OCI-M1 (cell line): ENCODE results near the gene STXBP5.
A peak's percentile ranks its signal among the peaks of the same experiment; 100 is the strongest.
"Not testable (repeated sequence)": the region's sequence is repeated elsewhere in the genome, so short reads cannot be mapped to it uniquely, and the experiment has no call there.

Experiments
- DNase-seq: peaks from one replicate; lab custom pipeline; 2025; lab: John Stamatoyannopoulos, UW

STXBP5 gene

DNA sequence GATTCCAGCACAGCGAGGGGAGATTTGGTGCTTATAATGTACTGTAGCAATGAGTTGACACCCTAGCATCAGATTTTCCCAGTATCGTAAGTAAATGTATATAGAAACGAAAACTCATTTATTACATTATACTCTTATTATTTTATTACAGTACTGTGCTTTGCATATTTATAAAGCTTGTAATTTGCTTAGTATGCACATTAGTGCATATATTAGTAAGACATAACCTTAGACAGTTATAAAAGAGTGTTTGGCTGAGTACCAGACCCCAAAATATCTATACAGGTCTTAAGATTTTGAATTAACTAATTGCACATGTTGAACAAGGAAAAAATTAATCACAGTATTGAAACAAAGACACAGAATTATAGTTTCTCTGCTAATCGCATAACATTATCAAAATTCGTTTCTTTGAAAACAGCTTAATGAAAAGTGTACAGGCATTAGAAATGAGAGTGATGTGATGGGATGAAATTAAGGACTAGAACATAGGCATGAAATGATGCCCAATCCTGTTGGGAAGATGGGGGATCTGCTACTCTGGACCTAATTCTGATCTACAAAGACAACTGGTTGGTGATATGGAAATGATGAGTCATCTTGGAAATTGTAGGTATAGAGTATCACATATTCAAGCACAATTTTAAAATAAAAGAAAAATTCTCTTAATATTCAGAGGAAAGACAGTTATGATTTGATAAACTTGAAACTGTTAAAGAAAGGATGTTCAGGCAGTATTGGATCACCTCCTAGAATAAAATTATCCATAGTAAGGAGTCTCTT lies 42.8 kb downstream of the STXBP5 start:
- DNase-seq, result no peak

DNA sequence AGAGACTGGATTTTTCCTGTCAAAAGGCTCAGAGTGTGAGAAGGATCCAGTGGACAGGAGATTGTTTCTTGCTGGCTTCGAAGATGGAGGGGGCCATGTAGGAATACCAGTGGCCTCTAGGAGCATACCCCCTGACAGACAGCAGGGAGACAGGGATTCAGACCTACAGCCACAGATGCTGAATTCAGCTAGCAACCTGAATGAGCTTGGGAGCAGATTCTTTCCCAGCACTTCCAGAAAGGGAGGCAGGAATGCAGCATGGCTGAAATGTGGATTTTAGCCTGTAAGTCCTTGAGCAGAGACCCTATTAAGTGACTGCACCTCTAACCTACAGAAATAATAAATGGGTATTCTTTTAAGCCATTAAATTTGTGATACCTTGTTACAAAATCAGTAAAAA lies 44.6 kb downstream of the STXBP5 start:
- no peak for DNase-seq

DNA sequence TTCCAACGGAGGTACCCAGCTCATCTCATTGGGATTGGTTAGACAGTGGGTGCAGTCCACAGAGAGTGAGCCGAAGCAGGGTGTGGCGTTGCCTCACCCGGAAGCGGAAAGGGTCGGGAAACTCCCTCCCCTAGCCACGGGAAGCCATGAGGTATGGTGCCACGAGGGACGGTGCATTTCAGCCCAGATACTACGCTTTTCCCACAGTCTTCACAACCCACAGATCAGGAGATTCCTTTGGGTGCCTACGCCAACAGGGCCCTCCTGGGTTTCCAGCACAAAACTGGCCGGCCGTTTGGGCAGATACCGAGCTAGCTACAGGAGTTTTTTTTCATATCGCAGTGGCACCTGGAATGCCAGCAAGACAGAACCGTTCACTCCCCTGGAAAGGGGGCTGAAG lies 46.9 kb downstream of the STXBP5 start:
- no peak for DNase-seq

DNA sequence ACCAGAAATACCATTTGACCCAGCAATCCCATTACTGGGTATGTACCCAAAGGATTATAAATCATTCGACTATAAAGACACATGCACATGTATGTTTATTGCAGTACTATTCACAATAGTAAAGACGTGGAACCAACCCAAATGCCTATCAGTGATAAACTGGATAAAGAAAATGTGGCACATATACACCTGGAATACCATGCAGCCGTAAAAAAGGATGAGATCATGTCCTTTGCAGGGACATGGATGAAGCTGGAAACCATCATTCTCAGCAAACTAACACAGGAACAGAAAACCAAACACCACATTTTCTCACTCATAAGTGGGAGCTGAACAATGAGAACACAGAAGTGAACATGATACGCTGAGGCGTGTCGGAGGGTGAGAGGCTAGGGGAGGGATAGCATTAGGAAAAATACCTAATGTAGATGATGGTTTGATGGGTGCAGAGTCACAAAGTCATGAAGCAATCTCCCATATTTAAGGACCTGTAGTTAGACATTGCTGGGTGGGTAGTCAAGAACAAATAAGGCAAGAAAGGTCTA lies 50.8 kb downstream of the STXBP5 start:
- DNase-seq, result not testable (repeated sequence)

DNA sequence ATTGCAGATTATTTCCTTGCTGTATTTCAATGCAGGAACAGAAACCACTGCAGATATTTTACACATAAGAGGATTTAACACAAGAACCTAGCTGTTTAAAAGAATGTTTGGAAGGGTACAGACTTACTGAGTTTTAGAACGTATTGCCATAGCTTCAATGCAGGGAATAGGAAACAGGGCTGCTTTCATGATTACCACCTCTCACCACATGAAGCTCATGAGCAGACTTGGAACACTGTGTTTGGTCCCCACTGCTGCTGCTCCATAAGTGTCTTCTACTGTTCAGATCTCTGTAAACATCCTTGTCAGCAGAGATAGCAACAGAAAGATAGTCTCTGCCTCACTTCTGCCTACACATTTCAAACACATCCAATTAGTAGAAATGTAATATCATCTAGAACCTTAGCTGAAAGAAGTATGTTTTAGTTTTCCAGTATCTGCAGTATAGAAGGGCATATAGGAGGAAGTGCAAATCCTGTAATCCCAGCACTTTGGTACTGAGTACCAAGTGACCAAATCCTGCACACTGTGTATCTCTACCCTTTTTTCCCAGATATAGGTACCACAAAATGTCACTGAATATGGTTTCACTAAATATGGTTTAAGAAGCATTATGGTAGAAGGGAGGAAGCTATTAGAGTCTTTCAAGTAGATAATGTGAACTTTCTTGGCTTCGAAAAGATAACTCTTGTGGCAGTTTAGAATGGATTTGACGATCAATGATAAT lies 51.9 kb downstream of the STXBP5 start:
- peak; percentile 46 for DNase-seq

DNA sequence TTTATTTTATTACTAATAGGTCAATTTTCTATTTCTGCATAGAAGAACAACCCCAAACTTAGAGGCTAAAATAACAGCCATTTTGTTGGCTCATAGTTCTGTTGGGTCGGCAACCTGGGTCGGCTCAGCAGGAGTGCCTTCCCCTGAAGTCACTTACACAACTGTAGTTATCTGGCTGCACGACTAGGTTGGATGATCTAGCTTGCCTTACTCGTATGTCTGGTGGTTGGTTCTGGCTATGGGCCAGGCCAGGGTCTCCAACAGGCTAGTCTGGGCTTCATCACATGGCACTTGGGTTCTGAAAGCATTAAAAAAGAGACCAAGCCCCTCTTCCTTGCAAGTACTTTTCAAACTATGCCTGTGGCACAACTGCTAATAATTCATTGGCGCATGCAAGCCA lies 53.5 kb downstream of the STXBP5 start:
- DNase-seq, result peak; percentile 24

DNA sequence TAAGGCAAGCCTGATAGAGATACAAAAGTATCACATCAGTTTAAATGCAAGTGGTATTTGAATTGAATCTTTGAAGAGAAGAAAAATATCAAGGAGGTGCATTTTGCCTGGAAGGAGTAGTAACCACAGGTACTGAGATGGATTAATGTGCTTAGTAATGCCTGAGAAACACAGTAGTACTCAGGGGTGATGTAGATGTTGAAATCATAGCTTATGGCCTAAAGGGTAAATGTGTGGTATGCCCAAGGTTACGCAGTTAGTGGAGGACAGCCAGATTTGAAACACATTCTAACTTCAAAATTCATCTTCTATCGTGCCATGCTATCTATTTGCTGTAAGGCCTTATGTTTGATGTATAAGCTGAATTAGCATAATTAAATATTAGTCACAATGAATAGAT lies 55.9 kb downstream of the STXBP5 start:
- no peak for DNase-seq

DNA sequence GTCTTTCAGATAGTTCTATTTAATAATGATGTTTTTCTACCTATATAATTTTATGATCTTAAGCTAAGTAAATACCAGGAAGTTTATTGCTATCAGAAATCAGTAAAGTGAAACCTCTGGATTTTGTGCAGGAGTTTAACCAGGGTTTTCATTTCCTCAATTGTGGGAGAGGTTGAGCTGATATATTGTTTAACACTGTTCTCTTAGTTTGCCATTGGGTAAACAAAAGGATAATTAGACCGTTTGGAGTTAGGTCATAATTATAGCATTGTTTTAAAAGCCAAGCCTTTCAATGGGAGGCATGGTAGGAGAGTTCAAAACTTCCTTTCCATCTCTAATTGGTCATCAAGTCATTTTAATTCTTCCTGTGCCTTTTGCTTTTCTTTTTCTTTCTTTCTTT lies 58.7 kb downstream of the STXBP5 start:
- DNase-seq, result peak; percentile 30

DNA sequence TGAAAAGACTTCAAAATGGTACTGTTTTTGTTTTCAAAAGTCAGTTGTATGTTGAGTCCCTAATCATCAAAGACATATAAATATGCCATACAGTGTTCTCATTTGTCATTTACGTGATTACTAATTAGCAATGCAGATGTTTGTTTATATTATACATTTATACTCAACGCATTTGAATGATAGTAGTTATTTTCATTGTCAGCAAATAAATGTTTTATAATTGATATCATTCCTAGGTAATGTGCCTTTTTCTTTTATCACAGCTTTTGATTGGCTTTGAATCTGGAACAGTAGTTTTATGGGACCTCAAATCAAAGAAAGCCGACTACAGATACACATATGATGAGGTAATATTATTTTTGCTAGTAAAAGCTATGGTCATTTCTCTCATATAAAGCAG lies 62.6 kb downstream of the STXBP5 start:
- no peak for DNase-seq

DNA sequence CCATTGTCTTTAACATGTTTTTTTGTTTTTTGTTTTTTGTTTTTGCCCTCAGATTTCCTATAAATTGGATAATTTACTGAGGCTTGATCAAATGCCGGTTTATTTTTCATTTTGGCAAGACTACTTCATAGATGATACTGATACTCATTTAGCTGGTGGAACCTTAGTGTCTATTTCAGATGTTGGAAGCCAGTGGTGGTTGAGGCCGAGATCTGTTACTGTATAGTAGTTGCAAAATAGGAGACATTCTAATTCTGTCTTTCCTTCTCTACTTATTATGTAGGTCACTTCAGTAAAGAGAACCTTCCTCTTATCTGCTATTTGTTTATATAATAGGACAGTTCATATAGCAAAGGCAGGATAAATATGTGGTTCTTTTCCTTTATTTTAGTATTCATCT lies 63.4 kb downstream of the STXBP5 start:
- DNase-seq, result no peak

DNA sequence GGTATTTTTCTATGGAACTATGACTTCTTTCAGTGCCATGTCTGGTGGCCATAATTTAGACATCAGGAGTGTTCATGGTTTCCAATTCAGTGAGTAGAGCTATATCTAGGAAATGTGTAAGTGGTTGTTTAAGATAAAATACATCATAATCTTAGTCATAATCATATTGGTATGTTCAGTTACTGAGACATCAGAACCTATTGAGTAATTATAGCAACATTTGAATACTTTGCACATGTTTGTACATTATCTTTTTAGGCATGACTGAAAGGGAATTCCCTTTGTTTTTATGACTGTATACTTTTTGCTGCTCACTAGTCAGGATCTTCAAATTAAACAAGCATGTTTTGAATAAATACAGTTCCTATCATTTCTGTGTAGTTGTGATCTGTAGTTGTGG lies 64.0 kb downstream of the STXBP5 start:
- DNase-seq, result no peak

DNA sequence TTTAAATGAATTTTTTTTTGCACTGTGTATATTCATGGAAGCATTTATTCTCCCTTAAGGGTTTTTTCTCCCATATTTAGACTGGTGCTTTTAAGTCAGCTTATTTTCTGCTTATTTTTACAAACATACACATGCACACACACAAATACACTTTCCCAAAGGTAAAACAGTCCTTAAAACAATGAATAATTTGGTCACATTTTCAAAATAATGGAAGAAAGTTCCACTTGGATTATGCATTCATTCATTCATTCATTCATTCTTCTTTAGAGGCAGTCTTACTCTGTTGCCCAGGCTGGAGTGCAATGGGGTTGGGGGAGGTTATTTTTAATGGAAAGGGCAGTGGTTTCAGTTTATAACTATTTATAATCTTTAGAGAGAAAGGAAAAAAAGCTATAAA lies 69.8 kb downstream of the STXBP5 start:
- DNase-seq, result no peak

DNA sequence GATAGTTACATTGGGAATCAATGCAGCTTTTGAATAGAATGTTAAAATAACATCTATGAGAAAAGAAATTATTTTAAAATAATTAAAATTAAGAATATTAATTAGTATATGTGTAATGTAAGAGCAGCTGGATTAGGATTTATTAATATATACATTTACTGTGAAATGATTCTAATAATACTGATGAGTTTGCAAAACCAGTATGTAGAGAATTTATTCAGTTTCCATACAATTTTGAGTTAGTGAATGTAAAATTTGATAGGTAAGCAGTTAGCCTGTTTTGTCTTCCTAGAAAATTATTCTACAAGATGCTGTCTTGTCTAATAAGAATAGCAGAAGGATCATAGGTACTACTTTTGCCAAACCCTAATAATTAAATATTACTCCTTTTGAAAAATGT lies 70.6 kb downstream of the STXBP5 start:
- no peak for DNase-seq

DNA sequence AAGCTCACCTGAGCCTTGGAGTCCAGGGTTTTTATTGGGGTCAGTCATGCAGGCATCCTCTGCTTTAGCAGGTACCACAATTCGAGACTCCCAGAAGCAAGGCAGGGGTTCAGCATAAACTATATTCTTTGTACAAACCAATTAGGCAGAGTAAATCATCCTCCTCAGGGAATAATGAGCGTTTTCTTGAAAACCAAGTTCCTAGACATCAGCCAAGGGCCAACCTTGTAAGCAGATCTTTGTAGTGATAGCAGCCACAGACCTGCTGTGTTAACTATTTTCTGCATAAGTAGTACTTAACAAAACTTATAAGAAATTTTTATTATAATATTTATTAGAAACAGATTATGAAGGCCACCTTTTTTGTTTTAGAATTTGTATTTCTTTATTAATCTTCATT lies 74.7 kb downstream of the STXBP5 start:
- peak; percentile 76 for DNase-seq

DNA sequence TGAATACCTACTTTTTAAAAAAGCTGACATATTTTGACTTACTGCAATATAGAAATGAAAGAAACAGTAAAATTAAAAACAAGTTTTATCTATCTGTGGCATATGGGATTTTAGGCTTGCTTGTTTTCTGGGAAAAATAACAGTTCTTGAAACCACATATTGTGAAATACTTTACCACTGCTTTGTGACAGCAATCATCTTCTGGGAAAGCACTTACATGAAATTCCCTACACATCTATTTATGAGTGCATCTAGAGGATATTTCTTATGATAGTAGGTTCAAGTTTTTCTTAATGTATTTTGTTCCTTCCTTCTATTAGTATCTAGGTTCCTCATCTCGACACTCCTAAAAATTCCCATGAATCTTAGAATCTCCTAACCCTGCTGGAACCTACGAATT lies 75.2 kb downstream of the STXBP5 start:
- peak; percentile 91 for DNase-seq

DNA sequence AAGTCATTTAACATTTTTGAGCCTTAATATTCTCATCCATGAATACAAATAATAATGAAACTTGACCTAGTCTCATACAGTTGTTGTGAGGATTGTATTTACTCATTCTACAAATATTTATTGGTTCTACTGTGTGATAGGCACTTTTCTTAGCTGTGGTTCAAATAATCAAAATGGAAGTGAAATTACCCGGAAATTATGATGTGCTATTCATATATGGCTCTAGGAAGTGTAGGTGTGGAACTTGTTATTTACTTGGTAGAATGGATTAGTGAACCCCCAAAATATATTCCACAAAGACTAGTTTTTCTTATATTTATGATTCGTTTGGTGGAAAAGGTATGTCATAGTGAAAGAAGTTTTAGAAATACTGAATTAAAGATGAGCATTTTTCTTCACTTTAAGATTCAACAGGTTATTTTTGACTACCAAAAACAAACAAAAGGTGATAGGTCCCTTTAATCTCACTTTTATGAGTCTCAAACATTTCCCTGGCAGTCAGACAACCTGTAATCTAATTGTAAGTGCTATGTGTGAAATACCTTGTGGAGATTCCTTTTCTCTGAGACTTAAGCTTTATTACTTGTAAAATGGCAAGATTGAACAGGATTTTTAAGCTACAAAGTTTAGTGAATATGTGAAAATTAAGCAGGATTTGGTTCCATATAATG lies 77.8 kb downstream of the STXBP5 start:
- DNase-seq, result no peak

DNA sequence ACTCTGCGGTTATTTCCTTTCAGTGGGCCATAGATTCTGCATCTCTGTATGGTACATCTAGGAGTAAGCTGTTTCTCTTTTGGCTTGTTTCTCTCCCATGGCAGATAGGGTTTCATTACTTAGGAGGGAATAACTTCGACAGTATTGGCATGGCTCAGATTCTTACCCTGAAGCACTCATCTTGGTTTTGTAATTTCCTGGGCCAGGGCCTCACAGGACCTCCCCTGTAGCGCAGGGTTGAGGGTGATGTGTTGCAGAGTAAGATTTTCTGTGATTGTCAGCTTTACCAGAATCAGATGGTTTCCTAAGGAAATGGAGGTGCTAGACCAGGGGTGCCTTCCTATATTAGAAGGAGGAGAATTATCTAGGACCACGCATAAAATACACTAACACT lies 78.3 kb downstream of the STXBP5 start:
- DNase-seq, result no peak

DNA sequence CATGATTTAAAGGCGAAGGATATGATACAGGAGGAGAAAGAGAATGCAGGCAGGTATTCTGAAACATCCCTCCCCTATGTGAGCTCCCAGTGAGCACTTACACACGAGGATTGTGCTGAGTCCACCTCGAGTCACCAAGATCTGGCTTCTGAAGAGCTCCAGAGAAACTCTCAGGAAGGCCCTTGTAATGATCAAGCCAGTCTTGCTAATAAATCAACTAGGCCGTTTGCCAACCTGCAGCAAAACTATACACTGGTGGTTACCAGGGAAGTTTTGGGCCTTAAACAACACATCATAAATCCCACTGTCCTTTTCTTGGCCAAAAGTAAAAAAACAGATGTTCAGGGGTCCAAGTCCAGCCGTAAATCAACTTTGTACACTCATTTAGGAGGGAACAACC lies 79.2 kb downstream of the STXBP5 start:
- no peak for DNase-seq

DNA sequence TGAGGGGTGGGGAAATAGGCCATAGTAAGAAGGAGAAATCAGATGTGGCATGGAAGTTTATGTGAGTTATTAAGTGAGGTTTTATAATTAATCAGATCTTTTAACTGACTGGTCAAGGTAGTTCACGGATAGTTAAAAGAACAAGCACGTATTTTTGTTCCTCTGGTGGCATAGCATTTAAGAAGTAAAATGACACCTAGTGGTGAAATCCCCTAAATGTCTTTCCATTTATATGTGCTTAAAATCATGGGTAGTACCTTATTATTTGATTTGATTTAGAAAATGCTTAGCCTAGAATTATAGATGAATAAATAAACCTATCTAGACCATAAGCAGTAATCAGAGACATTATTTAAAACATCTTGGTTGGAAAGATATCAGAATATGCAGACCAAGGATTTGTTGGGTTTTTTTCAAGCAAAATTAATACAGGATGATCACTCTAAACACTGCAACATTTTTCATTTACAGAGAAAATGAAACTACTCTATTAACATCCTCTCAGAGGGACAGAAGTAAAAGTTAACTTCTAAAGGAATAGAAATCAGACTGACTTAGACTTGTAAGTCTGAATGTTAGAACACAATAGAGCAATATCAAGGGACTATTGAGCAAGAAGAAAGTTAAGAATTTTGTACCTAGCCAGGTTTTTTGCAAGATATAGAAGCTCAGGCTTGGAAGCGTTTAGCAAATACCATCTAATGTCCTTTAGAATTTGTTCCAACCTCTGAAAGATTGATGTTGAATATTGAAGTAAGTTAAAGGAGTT lies 81.1 kb downstream of the STXBP5 start:
- peak; percentile 80 for DNase-seq

DNA sequence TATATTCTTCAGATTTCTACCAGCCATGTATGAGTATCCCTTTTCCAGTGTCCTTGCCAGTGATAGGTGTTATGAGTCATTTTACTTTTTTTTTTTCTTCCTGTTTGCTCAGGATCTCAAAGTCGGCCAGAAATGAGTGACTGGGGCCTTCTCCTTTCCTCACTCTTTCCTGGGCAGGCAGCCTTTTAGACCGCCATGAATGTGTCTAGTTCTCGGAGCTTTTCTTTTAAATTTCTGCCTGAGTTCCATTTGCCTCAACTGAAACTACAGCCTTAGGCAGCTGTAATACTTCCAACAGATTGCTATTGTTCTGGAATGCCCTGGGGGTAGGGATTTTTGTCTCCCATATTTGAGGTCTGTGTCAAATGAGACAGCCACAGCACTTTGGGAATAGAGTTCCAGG lies 83.7 kb downstream of the STXBP5 start:
- DNase-seq, result no peak

DNA sequence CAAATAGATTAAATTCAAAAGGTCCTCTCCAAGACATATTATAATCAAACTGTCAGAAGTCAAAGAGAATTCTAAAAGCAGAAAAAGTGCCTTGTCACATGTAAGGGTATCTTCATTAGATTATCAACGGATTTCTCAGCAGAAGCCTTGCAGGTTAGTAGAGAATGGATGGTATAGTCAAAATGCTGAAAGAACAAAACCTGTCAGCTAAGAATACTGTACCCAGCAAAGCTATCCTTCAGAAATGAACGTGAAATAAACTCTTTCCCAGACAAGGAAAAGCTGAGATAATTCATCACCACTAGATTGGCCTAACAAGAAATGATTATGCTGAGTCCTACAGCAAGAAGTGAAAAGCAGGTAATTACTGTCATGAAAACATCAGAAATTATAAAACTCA lies 92.9 kb downstream of the STXBP5 start:
- no peak for DNase-seq

DNA sequence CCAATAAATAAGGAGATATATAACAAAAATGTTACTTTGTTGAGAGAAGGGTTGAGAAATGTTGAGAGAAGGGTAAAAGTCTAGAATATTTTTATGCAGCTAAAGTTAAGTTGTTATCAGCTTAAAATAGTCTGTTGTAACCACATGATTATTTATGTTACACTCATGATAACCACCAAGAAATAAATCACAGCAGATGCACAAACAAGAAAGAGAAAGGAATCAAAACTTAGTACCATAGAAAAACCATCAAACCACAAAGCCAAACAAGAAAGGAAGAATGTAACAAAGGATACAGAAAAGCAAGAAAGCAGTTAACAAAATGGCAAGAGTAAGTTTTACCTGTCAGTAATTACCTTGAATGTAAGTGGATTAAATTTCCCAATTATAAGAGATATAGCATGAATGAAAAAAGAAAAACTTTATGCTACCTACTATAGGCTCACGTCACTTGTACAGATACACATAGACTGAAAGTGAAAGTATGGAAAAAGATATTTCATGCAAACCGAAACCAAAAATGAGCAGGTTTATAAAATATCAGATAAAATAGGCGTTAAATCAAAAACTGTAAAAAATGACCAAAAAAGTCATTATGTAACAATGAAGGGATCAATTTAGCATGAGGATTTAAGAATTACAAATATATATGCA lies 93.6 kb downstream of the STXBP5 start:
- DNase-seq, result peak; percentile 51
